HepG2 (cell line): ENCODE measurements around the gene MVB12A. TPM values are rescaled to one million over a fixed set of nuclear protein-coding genes. Genes with fewer than 3 reads are reported as not detected.

Experiments
- ATF1 ChIP-seq: IDR thresholded peaks from 2 replicates; pipeline ENCODE4 v1.6.1; 2016; ENCODE audit warnings: mild to moderate bottlenecking, control low read depth
- DNMT1 ChIP-seq: sonication (generic); formaldehyde crosslinking; IDR thresholded peaks from 2 replicates; pipeline ENCODE4 v1.5.1; 2020; ENCODE audit warnings: mild to moderate bottlenecking, missing genetic modification reagents
- HDAC6 ChIP-seq: fragments of 200-600 bp; sonication (generic); IDR thresholded peaks from 2 replicates; pipeline ENCODE4 v1.7.0; 2017; ENCODE audit warnings: mild to moderate bottlenecking, antibody characterized with exemption, low read length, low read depth
- JARID2 ChIP-seq: sonication (generic); formaldehyde crosslinking; IDR thresholded peaks from 2 replicates; pipeline ENCODE4 v1.8.1; 2023; ENCODE audit warnings: missing genetic modification reagents, inconsistent platforms; ENCODE audit not compliant: insufficient replicate concordance
- MIXL1 ChIP-seq: IDR thresholded peaks from 2 replicates; pipeline ENCODE4 v1.6.1; 2016
- PHB2 ChIP-seq: fragments of 450-650 bp; IDR thresholded peaks from 2 replicates; pipeline ENCODE4 v1.6.1; 2018; ENCODE audit not compliant: partially characterized antibody
- RNF2 ChIP-seq: fragments of 450-650 bp; conservative IDR thresholded peaks from 2 replicates; pipeline ENCODE4 v1.6.1; 2016; ENCODE audit warnings: low read depth
- XBP1 ChIP-seq: sonication (generic); formaldehyde crosslinking; IDR thresholded peaks from 2 replicates; pipeline ENCODE4 v1.5.0; 2020; ENCODE audit warnings: missing genetic modification reagents
- ZBTB8A ChIP-seq: sonication (generic); formaldehyde crosslinking; IDR thresholded peaks from 2 replicates; pipeline ENCODE4 v1.4.0; 2020; ENCODE audit warnings: mild to moderate bottlenecking, low read depth, missing genetic modification reagents, borderline replicate concordance
- ZFY ChIP-seq: sonication (generic); formaldehyde crosslinking; IDR thresholded peaks from 2 replicates; pipeline ENCODE4 v1.4.0; 2020; ENCODE audit warnings: missing genetic modification reagents
- ZNF3 ChIP-seq: IDR thresholded peaks from 2 replicates; pipeline ENCODE4 v1.7.0; 2017; ENCODE audit warnings: inconsistent platforms
- ZNF644 ChIP-seq: IDR thresholded peaks from 2 replicates; pipeline ENCODE4 v1.6.1; 2016; ENCODE audit warnings: low read depth
- ZNF709 ChIP-seq: sonication (generic); formaldehyde crosslinking; IDR thresholded peaks from 2 replicates; pipeline ENCODE4 v1.5.0; 2020; ENCODE audit warnings: mild to moderate bottlenecking, missing genetic modification reagents
- ZNF720 ChIP-seq: sonication (generic); formaldehyde crosslinking; IDR thresholded peaks from 2 replicates; pipeline ENCODE4 v1.4.0; 2020; ENCODE audit warnings: missing genetic modification reagents
- ZNF816 ChIP-seq: sonication (generic); formaldehyde crosslinking; IDR thresholded peaks from 2 replicates; pipeline ENCODE4 v1.8.0; 2022; ENCODE audit warnings: missing genetic modification reagents, mild to moderate bottlenecking, borderline replicate concordance
- ZSCAN25 ChIP-seq: sonication (generic); formaldehyde crosslinking; IDR thresholded peaks from 2 replicates; pipeline ENCODE4 v1.8.0; 2022; ENCODE audit warnings: mild to moderate bottlenecking, missing genetic modification reagents
- polyA plus RNA-seq, 8 experiments: library from polyadenylated mRNA; depleted of rRNA in 3 of 8; stranded (reverse) in 7 of 8; unstranded in 1 of 8; fragments of >200 nt; fragmentation: Illumina TruSeq in 4 of 8; extraction: Trizol in 4 of 8; gene quantifications; 2 replicates each; pipeline versions ENCODE4 v1.2.1 to v1.2.3, GENCODE V29; 2011 to 2016; ENCODE audit warnings: low read depth in 4 of 8, missing spikeins in 1 of 8, mixed read lengths in 1 of 8; ENCODE audit not compliant: insufficient read depth in 1 of 8
- total RNA-seq, 5 experiments: library from RNA; depleted of rRNA; stranded (reverse); fragments of >200 nt; fragmentation: Illumina TruSeq; extraction: Trizol; gene quantifications; 2 replicates each; pipeline ENCODE4 v1.2.3, GENCODE V29; 2016; ENCODE audit warnings: low read depth in 1 of 5
- TF ChIP-seq, protein P1 (sequence below): IDR thresholded peaks from 2 replicates; pipeline ENCODE4 v1.4.0; 2020; ENCODE audit warnings: mild to moderate bottlenecking, missing genetic modification reagents
- TF ChIP-seq, protein P2 (sequence below): sonication (generic); formaldehyde crosslinking; IDR thresholded peaks from 2 replicates; pipeline ENCODE4 v1.4.0; 2020; ENCODE audit warnings: mild to moderate bottlenecking, missing genetic modification reagents
- TF ChIP-seq, protein P3 (sequence below): sonication (generic); formaldehyde crosslinking; IDR thresholded peaks from 2 replicates; pipeline ENCODE4 v1.4.0; 2020; ENCODE audit warnings: missing genetic modification reagents, low read depth, mild to moderate bottlenecking, borderline replicate concordance

MVB12A gene
- total and polyA plus RNA-seq, 2 of the 13 experiments (the other 11 are each of a cell fraction or from before 2014, with no cell fraction given): 35.7 to 36.1 TPM

DNA sequence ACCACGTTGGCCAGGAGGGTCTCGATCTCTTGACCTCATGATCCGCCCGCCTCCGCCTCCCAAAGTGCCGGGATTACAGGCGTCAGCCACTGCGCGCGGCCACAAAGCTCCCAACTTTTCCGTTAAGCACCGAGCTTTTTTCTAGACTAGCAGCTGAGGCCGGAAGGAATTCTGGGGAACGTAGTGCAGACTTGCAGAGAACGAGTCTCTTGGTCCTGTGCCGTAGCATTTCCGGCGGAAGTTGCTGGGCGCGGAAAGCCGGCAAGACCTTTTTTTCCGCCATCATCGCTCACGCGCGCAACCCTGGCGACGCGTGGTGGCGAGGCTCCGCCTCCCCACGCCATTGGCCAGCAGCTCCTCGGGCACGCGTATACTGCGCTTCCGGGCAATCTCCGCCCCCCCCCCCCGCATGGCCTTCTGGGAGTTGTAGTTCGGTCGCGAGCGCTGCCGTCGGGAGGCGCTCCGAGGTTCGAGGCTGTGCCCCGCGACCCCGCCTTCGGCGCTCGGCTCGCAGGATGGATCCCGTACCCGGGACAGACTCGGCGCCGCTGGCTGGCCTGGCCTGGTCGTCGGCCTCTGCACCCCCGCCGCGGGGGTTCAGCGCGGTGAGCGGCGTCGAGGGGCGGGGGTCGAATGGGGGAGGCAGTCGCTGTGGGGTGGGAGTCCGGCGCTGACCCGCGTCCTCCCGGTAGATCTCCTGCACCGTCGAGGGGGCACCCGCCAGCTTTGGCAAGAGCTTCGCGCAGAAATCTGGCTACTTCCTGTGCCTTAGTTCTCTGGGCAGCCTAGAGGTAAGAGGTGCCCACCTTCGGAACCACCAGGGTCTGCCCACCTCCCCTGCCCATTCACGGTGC, at the start of gene MVB12A (continued):
- TF ChIP-seq ZNF3 (CRISPR knock-in tag): no peak
- TF ChIP-seq RNF2: no peak
- TF ChIP-seq, protein P1, sequence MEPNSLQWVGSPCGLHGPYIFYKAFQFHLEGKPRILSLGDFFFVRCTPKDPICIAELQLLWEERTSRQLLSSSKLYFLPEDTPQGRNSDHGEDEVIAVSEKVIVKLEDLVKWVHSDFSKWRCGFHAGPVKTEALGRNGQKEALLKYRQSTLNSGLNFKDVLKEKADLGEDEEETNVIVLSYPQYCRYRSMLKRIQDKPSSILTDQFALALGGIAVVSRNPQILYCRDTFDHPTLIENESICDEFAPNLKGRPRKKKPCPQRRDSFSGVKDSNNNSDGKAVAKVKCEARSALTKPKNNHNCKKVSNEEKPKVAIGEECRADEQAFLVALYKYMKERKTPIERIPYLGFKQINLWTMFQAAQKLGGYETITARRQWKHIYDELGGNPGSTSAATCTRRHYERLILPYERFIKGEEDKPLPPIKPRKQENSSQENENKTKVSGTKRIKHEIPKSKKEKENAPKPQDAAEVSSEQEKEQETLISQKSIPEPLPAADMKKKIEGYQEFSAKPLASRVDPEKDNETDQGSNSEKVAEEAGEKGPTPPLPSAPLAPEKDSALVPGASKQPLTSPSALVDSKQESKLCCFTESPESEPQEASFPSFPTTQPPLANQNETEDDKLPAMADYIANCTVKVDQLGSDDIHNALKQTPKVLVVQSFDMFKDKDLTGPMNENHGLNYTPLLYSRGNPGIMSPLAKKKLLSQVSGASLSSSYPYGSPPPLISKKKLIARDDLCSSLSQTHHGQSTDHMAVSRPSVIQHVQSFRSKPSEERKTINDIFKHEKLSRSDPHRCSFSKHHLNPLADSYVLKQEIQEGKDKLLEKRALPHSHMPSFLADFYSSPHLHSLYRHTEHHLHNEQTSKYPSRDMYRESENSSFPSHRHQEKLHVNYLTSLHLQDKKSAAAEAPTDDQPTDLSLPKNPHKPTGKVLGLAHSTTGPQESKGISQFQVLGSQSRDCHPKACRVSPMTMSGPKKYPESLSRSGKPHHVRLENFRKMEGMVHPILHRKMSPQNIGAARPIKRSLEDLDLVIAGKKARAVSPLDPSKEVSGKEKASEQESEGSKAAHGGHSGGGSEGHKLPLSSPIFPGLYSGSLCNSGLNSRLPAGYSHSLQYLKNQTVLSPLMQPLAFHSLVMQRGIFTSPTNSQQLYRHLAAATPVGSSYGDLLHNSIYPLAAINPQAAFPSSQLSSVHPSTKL (CRISPR knock-in tag): no peak
- TF ChIP-seq ZNF709 (CRISPR knock-in tag): no peak
- 0 out of 2 replicates have a peak, but pooled peaks have one; percentile 63 for TF ChIP-seq MIXL1
- no peak for TF ChIP-seq DNMT1 (CRISPR knock-in tag)
- no peak for TF ChIP-seq ZNF644
- TF ChIP-seq HDAC6: no peak
- no peak for TF ChIP-seq XBP1 (CRISPR knock-in tag)
- peak; percentile 85 for TF ChIP-seq JARID2 (CRISPR knock-in tag)
- no peak for TF ChIP-seq ZNF720 (CRISPR knock-in tag)
- TF ChIP-seq ZBTB8A (CRISPR knock-in tag): peak; percentile 68; the same call in 1 of the 2 replicates
- TF ChIP-seq, protein P2, sequence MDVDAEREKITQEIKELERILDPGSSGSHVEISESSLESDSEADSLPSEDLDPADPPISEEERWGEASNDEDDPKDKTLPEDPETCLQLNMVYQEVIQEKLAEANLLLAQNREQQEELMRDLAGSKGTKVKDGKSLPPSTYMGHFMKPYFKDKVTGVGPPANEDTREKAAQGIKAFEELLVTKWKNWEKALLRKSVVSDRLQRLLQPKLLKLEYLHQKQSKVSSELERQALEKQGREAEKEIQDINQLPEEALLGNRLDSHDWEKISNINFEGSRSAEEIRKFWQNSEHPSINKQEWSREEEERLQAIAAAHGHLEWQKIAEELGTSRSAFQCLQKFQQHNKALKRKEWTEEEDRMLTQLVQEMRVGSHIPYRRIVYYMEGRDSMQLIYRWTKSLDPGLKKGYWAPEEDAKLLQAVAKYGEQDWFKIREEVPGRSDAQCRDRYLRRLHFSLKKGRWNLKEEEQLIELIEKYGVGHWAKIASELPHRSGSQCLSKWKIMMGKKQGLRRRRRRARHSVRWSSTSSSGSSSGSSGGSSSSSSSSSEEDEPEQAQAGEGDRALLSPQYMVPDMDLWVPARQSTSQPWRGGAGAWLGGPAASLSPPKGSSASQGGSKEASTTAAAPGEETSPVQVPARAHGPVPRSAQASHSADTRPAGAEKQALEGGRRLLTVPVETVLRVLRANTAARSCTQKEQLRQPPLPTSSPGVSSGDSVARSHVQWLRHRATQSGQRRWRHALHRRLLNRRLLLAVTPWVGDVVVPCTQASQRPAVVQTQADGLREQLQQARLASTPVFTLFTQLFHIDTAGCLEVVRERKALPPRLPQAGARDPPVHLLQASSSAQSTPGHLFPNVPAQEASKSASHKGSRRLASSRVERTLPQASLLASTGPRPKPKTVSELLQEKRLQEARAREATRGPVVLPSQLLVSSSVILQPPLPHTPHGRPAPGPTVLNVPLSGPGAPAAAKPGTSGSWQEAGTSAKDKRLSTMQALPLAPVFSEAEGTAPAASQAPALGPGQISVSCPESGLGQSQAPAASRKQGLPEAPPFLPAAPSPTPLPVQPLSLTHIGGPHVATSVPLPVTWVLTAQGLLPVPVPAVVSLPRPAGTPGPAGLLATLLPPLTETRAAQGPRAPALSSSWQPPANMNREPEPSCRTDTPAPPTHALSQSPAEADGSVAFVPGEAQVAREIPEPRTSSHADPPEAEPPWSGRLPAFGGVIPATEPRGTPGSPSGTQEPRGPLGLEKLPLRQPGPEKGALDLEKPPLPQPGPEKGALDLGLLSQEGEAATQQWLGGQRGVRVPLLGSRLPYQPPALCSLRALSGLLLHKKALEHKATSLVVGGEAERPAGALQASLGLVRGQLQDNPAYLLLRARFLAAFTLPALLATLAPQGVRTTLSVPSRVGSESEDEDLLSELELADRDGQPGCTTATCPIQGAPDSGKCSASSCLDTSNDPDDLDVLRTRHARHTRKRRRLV: no peak
- TF ChIP-seq ZFY (CRISPR knock-in tag): peak; percentile 58; the same call in 1 of the 2 replicates
- TF ChIP-seq, protein P3, sequence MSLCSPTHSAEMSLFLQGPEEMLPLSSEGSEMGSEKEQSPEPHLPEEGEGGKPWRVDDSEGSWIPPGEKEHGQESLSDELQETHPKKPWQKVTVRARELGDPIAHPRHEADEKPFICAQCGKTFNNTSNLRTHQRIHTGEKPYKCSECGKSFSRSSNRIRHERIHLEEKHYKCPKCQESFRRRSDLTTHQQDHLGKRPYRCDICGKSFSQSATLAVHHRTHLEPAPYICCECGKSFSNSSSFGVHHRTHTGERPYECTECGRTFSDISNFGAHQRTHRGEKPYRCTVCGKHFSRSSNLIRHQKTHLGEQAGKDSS (CRISPR knock-in tag): peak; percentile 25
- TF ChIP-seq ATF1: peak; percentile 81
- TF ChIP-seq ZSCAN25: peak; percentile 14; the same call in 1 of the 2 replicates
- TF ChIP-seq ZNF816 (CRISPR knock-in tag): peak; percentile 76; the same call in 1 of the 2 replicates
- no peak for TF ChIP-seq PHB2
